Kasumi-1 (cell line): ENCODE data around the gene RAB36.
"Not testable (repeated sequence)": the region's sequence is repeated elsewhere in the genome, so short reads cannot be mapped to it uniquely, and the experiment has no call there.

Experiments used
- DNase-seq, 2 experiments: peaks; one replicate each; lab custom pipeline; 2025; lab: John Stamatoyannopoulos, UW

The RAB36 gene

GRCh38 chr22:23121000-23121421, 24.3 kb upstream of the RAB36 start:
- DNase-seq: no peak

- no peak for DNase-seq
Observed at GRCh38 chr22:23121424-23121823, 23.9 kb upstream of the RAB36 start.

GRCh38 chr22:23122216-23122957, 22.9 kb upstream of the RAB36 start:
- no peak for DNase-seq

GRCh38 chr22:23122992-23123803, 22.1 kb upstream of the RAB36 start:
- DNase-seq: no peak

- DNase-seq: no peak
Observed at GRCh38 chr22:23123804-23124254, 21.4 kb upstream of the RAB36 start.

- no peak for DNase-seq
Observed at GRCh38 chr22:23124611-23125511, 20.4 kb upstream of the RAB36 start.

- no peak for DNase-seq
Observed at GRCh38 chr22:23125512-23126103, 19.7 kb upstream of the RAB36 start.

GRCh38 chr22:23126165-23127054, 18.9 kb upstream of the RAB36 start:
- no peak for DNase-seq

- no peak for DNase-seq
Observed at GRCh38 chr22:23127055-23127756, 18.1 kb upstream of the RAB36 start.

- no peak for DNase-seq
Observed at GRCh38 chr22:23127788-23128187, 17.5 kb upstream of the RAB36 start.

GRCh38 chr22:23128269-23129108, 16.8 kb upstream of the RAB36 start:
- DNase-seq: peak; percentile 51 to 60

GRCh38 chr22:23129149-23129548, 16.1 kb upstream of the RAB36 start:
- DNase-seq: no peak

- no peak for DNase-seq
Observed at GRCh38 chr22:23130697-23131096, 14.6 kb upstream of the RAB36 start.

- no peak for DNase-seq
Observed at GRCh38 chr22:23131931-23132330, 13.3 kb upstream of the RAB36 start.

GRCh38 chr22:23132376-23133091, 12.7 kb upstream of the RAB36 start:
- DNase-seq: no peak

GRCh38 chr22:23133922-23134321, 11.4 kb upstream of the RAB36 start:
- DNase-seq: no peak

- not testable (repeated sequence) for DNase-seq
Observed at GRCh38 chr22:23136991-23137390, 8.3 kb upstream of the RAB36 start.

GRCh38 chr22:23137468-23137867, 7.8 kb upstream of the RAB36 start:
- DNase-seq: no peak
